GM12801 (cell line): ENCODE measurements around the gene ITIH1.

Experiments
- CTCF ChIP-seq: IDR thresholded peaks from one replicate; pipeline ENCODE4 v1.5.1; 2011; ENCODE audit warnings: control low read depth; ENCODE audit not compliant: insufficient read length; ENCODE audit errors: extremely low read depth

The ITIH1 gene

GRCh38 chr3:52790741-52791140, 13.3 kb downstream of the ITIH1 start:
- no peak for TF ChIP-seq CTCF

DNA sequence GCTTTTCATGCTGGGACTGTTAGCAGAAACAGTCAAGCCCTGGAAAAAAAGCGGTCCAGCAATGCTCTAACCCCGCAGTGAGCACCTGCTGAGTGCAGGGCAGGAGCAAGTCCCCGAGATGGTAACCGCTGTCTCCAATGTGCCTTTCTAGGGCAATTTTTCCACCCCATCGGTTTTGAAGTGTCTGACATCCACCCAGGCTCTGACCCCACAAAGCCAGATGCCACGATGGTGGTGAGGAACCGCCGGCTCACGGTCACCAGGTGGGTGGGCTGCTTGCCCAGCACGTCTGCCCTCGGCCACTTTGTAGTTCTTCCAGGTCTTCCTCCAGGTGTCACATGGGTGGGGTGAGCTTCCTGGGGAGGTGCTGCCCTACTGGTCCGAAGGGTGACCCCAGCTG, 14.0 kb downstream of the ITIH1 start:
- TF ChIP-seq CTCF, result no peak

GRCh38 chr3:52791928-52792327, 14.5 kb downstream of the ITIH1 start:
- TF ChIP-seq CTCF, result no peak

GRCh38 chr3:52792413-52792812, 15.0 kb downstream of the ITIH1 start:
- TF ChIP-seq CTCF, result no peak

- TF ChIP-seq CTCF, result no peak
Measured at GRCh38 chr3:52792961-52793695, 15.7 kb downstream of the ITIH1 start.

DNA sequence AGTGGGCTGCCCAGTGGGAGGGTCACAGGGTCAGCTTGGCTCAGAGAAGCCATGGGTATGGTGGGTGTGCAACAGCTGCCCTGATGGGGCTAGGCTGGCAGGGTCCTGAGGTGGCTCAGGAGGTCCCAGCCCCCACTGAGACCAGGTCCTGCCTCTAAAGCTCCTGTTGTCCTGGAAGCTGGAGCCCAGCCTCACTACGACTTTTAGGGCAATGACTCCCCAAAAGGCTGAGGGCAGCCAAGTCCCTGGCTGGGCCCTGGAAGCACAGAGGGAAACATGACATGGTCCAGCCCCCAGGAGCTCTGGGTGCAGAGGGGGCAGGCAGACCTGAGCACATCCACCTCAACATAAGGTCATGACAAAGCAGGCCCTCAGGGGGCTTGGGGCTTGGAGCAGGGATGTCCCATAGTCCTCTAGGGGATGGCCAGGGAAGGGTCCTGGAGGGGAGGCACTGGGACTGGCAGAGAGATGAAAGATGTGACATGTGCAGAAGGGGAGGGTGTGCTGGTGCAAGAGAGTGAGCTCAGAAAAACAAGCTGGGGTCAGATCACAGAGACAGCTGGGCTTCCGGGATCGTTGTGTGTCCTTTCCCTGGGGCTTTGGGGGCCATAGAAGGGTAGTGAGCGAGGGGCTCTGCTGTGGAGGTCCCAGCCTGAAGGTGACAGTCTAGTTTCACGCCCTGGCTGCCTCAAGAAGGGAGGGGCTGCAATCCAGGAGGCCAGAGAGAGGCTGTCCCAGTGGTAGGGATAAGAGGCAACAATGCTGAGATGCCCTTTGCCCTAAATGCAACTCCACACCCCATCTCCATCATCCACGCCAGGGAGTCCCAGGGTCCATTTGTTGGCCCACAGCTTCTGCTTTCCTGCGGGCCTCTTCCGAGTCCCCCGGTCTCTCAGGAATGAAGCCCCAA, 16.6 kb downstream of the ITIH1 start:
- TF ChIP-seq CTCF, result no peak

DNA sequence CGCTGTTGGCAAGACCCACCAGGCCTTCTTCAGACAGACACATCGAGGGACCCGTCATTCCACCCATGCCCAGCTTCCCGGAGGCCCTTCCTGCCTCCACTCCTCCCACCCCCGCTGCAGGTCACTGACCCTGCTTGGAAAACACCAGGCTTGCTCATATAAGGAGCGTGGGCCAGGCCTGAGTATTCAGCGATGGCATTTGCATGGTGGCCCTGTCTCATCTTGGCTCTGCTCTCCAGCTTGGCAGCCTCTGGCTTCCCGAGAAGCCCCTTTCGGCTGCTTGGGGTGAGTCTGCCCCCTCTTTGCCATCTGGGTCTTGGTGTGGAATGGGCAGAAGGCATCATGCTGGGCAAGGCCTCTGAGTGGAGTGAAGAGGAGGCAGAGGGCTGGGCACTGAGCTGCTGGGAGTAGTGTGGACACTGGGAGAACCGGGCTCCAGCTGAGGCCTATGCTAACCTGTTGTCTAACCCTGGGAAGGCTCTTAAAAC, 17.3 kb downstream of the ITIH1 start, which contains the start of gene ITIH3:
Gene ITIH3, plus strand, starts transcription at position 185 of the 488 bp plus-strand sequence. Its CDS starts 8 bp downstream, at position 193.
- no peak for TF ChIP-seq CTCF
